DMS53 (cell line): ENCODE data around the gene MT1F.

Experiments used
- DNase-seq: peaks from one replicate; lab custom pipeline; 2025; lab: John Stamatoyannopoulos, UW

MT1F gene

DNA sequence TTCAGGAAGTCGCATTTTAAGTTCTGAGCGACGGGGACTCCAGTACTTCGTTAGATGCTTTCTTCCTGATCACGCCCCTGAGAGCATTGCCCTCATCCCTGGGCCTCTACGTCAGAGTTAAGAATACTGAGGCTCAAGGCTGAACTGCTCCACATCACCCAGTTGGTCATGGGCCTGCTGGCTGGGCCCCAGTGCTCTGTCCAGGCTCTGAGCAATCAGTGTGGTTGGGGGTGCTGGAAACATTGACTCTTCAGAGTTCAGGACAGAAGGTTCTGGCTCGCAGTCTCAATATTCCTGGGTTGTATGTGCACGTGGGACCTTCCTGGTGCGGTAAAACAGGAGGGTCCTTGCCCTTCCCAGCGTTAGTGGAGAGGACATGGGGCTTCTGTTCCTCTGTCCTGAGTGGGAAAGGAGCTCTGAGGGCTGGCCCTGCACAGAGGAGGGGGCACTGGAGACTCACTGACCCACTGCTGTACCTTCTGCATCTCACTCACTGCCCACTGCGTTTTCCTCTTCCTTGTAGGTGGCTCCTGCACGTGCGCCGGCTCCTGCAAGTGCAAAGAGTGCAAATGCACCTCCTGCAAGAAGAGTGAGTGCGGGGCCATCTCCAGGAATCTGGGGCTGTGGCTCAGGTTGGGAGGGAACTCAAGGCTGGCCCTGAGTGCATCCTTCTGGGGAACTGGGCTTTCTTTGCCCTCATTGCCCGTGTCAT is 31.7 kb upstream of the MT1F start:
- peak; percentile 70 for DNase-seq

DNA sequence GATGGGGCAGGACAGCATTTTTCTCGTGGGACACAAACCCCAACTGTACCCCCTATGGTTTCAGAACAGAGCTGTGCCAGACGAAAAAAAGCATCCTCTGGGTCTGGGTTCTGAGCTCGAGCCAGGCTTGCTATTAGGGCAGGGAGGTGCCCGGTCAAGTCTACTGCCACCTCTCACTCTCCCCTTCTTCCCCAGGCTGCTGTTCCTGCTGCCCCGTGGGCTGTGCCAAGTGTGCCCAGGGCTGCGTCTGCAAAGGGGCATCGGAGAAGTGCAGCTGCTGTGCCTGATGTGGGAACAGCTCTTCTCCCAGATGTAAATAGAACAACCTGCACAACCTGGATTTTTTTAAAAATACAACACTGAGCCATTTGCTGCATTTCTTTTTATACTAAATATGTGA is 31.1 kb upstream of the MT1F start:
- DNase-seq, result no peak

DNA sequence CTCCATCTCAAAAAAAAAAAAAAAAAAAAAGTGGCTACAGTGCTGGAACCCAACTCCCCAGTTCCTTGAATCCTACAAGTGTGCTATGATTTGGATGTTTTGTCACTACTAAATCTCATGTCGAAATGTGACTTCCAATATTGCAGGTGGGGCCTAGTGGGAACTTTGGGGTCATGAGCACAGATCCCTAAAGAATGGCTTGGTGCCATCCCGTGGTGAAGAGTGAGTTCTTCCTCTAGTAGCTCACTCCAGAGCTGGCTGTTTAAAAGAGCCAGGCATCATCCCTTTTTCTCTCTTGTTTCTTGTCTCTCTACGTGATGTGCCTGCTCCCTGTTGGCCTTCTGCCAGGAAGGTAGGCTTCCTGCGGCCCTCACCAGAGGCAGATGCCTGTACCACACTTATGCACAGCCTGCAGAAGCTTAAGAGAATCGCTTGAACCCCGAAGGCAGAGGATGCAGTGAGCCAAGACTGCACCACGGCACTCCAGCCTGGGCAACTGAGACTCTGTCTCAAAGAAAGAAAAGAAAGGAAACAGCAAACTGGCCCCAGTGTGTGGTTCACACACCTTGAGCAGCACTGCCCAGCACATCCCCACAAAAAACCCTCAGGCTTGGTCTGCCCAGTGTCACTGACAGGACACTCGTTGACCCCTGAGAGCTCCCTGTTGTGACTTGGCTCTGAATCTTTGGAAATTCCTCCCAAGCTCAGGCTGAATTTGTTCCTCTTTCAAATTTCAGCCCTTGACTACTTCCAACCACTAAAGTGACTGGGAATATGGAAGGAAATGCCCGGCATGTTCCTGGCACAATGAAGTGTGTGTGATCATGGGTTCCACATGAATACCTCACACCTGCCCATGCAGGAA is 29.0 kb upstream of the MT1F start:
- DNase-seq, result no peak

GRCh38 chr16:56629531-56629930 is 28.2 kb upstream of the MT1F start:
- no peak for DNase-seq

GRCh38 chr16:56630134-56630533 is 27.6 kb upstream of the MT1F start:
- DNase-seq, result no peak

GRCh38 chr16:56631197-56631596 is 26.6 kb upstream of the MT1F start:
- DNase-seq, result no peak

DNA sequence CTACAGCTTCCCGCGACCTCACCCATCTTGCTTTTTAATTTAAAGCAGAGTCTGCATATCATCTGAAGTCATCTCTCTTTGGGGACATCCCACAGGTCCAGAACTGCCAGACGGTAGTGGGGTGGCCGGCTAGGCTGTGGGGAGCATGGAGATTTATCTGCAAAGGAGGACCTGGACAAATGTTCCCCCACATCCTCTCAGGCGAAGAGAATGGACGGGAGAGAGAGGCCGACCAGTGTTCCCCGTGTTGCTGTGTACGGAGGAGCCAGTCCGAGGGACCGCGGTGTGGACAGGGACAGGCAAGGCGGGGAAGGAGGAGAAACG is 26.0 kb upstream of the MT1F start:
- no peak for DNase-seq

DNA sequence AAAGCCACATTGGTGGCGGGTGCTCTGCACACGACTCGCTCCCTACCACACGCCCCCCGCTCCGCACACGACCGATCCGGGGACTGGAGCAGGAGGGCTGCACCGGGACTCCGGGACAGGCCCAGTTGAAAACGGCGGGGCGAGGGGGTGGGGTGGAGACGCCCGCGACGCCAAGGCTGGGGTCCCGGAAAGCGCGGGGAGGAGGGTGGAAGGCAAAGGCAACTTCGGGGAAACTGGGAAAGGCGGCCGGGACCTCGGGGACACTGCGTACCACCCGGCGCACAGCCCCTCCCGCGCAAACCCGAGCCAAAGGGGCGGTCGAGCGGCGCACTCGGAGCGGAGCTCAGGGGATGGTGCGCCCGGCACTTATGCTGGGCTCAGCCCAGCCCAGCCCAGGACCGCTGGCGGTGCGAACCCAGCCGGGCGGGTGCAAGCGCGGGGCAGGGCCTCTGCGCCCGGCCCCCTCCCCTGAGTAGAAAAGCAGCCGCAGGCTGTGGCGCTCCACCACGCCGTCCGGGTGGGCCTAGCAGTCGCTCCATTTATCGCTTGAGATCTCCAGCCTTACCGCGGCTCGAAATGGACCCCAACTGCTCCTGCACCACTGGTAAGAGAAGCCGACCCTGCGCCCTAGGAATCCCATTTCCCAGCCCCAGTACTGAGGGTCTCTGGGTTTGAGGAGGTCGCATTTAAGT is 25.5 kb upstream of the MT1F start, which contains the start of gene MT1M:
TSS of gene MT1M (plus strand) at position 504 of the 692 bp plus-strand sequence. CDS start at position 577, 73 bp downstream.
- DNase-seq, result peak; percentile 72

GRCh38 chr16:56632848-56633365 is 24.9 kb upstream of the MT1F start:
- DNase-seq, result no peak

GRCh38 chr16:56633535-56633934 is 24.2 kb upstream of the MT1F start:
- no peak for DNase-seq

DNA sequence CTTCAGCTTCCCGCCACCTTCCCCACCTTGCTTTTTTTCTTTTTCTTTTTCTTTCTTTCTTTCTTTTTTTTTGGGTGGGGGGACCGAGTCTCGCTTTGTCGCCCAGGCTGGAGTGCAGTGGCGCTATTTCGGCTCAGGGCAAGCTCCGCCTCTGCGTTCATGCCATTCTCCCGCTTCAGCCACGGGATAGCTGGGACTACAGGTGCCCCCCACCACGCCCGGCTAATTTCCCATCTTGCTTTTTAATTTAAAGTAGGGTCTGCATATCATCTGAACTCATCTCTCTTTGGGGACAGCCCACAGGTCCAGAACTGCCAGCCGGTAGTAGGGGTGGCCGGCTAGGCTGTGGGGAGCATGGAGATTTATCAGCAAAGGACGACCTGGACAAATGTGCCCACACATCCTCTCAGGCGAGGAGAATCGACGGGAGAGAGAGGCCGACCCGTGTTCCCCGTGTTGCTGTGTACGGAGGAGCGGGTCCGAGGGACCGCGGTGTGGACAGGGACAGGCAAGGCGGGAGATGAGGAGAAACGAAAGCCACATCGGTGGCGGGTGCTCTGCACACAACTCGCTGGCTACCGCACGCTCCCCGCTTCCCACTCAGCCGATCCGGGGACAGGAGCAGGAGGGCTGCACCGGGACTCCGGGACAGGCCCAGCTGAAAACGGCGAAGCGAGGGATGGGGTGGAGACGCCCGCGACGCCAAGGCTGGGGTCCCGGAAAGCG is 22.9 kb upstream of the MT1F start:
- DNase-seq, result no peak

- no peak for DNase-seq
Observed at GRCh38 chr16:56635441-56635967, 22.3 kb upstream of the MT1F start.

GRCh38 chr16:56636616-56637413 is 20.9 kb upstream of the MT1F start:
- DNase-seq, result no peak

- DNase-seq, result peak; percentile 79
Observed at GRCh38 chr16:56637814-56638750, 19.7 kb upstream of the MT1F start, which contains the start of gene MT1A. Gene MT1A (plus strand): TSS chr16:56638666. CDS start chr16:56638739, 73 bp downstream.

DNA sequence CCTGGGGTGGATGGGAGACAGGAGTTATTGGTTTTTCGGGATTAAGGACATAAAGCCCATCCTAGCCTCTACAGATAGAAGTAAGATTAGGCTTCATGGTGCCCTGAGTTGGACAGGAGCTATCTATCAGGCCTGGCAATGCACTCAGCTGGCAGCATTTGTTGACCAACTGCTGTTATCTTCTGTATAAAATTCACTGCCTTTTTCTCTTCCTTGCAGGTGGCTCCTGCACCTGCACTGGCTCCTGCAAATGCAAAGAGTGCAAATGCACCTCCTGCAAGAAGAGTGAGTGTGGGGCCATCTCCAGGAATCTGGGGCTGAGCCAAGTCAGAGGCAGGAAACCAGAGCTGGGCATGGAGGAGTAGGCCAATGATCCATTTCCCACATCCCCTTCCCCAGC is 18.7 kb upstream of the MT1F start:
- DNase-seq, result no peak

DNA sequence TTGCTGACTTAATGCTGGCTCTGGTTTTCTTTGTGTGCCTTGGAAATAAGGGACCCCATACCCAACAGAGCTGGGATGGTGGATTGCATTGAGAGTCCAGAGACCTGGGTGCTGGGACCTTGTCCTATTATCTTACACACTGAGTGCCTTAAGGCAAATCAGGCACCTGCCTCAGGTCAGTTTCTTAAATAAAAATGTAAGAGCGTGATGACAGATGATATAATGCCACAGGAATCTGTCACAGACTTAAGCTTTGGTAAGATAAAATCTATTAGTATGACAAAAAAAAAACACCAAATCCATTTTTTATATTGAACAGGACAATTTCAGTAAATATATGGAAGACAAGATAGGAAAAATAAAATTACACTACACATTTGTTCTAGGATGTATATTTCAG is 17.7 kb upstream of the MT1F start:
- no peak for DNase-seq

DNA sequence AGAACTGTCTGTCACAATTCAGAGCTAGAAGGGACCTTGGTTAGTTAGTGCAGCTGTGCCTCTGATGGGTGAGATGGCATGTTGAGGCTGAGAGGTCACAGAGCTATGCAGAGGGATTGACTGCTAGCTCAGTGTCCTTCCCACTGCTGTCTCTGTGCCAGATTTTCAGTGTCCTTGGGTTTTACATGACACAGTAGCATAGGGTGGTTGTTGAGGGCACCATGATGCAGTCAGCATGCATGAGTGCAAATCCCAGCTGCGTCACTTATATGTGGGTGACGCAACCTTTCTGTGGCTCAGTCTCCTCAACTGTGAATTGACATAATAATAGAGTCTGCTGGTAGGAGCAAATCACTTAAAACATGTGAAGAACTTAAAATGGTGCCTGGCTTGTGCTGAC is 16.6 kb upstream of the MT1F start:
- no peak for DNase-seq

DNA sequence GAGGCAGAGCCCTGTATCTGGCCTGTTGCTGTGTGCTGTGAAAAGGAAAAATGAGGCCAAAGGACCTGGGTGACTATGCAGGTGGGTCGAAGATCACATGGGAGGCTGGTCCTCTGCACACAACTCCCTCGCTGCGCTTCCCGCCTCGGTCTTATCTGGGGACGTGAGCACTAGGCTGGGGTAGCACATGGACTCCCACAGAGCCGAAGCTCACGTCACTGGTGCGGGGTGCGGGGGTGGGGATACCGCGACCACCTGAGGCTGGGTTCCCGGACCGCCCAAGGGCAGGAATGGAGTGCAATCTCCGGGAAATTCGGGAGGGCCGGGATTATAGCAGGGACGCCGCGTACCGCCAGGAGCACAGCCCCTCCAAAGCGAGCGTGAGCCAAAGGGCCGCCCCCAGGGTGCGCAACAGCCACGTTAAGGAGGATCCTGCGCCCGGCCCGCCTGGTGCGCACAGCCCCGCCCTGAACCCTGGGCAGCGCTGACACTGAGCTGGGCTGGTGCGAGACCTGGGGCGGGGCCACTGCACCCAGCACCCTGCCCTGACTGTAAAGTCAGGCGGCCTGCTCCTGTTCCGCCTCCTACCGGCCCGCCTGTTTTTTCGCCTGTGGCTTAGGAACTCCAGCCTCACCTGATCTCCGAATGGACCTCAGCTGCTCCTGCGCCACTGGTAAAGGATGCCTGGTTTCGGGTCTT is 14.5 kb upstream of the MT1F start:
- DNase-seq, result peak; percentile 95

GRCh38 chr16:56643833-56644232 is 13.9 kb upstream of the MT1F start:
- no peak for DNase-seq
